HepG2 (cell line): Measurements from ENCODE around the gene CIB2. TPM values are rescaled to one million over a fixed set of nuclear protein-coding genes. Genes with fewer than 3 reads are reported as not detected.

Experiments used
- ARNT ChIP-seq: fragments of 450-650 bp; IDR thresholded peaks from 2 replicates; pipeline ENCODE4 v1.6.1; 2017
- DBP ChIP-seq: sonication (generic); formaldehyde crosslinking; IDR thresholded peaks from 2 replicates; pipeline ENCODE4 v1.4.0; 2020; ENCODE audit warnings: missing genetic modification reagents; ENCODE audit errors: not compliant biosample characterization
- GABPB1 ChIP-seq: IDR thresholded peaks from 2 replicates; pipeline ENCODE4 v1.6.1; 2016; ENCODE audit warnings: mild to moderate bottlenecking, missing genetic modification reagents, moderate library complexity, missing compliant biosample characterization
- HNF1B ChIP-seq: sonication (generic); formaldehyde crosslinking; IDR thresholded peaks from 2 replicates; pipeline ENCODE4 v1.5.1; 2020; ENCODE audit warnings: mild to moderate bottlenecking, moderate library complexity, missing genetic modification reagents
- KDM1A ChIP-seq: IDR thresholded peaks from 2 replicates; pipeline ENCODE4 v1.6.1; 2016; ENCODE audit warnings: missing compliant biosample characterization
- KDM2A ChIP-seq: sonication (generic); formaldehyde crosslinking; IDR thresholded peaks from 2 replicates; pipeline ENCODE4 v1.4.0; 2020; ENCODE audit warnings: low read depth, missing genetic modification reagents, borderline replicate concordance
- MEIS1 ChIP-seq: sonication (generic); formaldehyde crosslinking; IDR thresholded peaks from 2 replicates; pipeline ENCODE4 v1.9.0; 2021; ENCODE audit warnings: mild to moderate bottlenecking, missing genetic modification reagents, moderate library complexity, borderline replicate concordance
- PCBP2 ChIP-seq: fragments of 200-400 bp; formaldehyde crosslinking; optimal IDR thresholded peaks from 2 replicates; pipeline ENCODE3; 2018; ENCODE audit warnings: low read length, low read depth; ENCODE audit not compliant: poor library complexity, severe bottlenecking
- RAD21 ChIP-seq: fragments of 450-650 bp; formaldehyde crosslinking; IDR thresholded peaks from 2 replicates; pipeline ENCODE4 v1.5.0; 2020; ENCODE audit warnings: mild to moderate bottlenecking
- REPIN1 ChIP-seq: sonication (generic); formaldehyde crosslinking; IDR thresholded peaks from 2 replicates; pipeline ENCODE4 v1.8.0; 2022; ENCODE audit warnings: missing genetic modification reagents, low read depth, mild to moderate bottlenecking, borderline replicate concordance
- RXRA ChIP-seq: sonication (generic); formaldehyde crosslinking; IDR thresholded peaks from 2 replicates; pipeline ENCODE4 v1.5.1; 2020; ENCODE audit warnings: missing genetic modification reagents
- RXRB ChIP-seq: IDR thresholded peaks from 2 replicates; pipeline ENCODE4 v1.6.1; 2016; ENCODE audit warnings: borderline replicate concordance, missing genetic modification reagents, missing compliant biosample characterization
- SP1 ChIP-seq, 2 experiments: fragments of 450-650 bp in 1 of 2; sonication (generic) in 1 of 2; formaldehyde crosslinking in 1 of 2; IDR thresholded peaks; 2 replicates each; pipeline versions ENCODE4 v1.4.0 to v1.6.1; 2016 to 2020; ENCODE audit warnings: missing genetic modification reagents in 1 of 2
- STAG1 ChIP-seq: sonication (generic); formaldehyde crosslinking; IDR thresholded peaks from 2 replicates; pipeline ENCODE4 v1.4.0; 2020; ENCODE audit warnings: missing genetic modification reagents
- TBX2 ChIP-seq: sonication (generic); formaldehyde crosslinking; IDR thresholded peaks from 2 replicates; pipeline ENCODE4 v1.5.0; 2020; ENCODE audit warnings: missing genetic modification reagents, mild to moderate bottlenecking, borderline replicate concordance
- THAP7 ChIP-seq: sonication (generic); formaldehyde crosslinking; IDR thresholded peaks from 2 replicates; pipeline ENCODE4 v1.8.1; 2023; ENCODE audit warnings: mild to moderate bottlenecking, missing genetic modification reagents
- THAP8 ChIP-seq: sonication (generic); formaldehyde crosslinking; IDR thresholded peaks from 2 replicates; pipeline ENCODE4 v1.5.1; 2020; ENCODE audit warnings: missing genetic modification reagents, mild to moderate bottlenecking, borderline replicate concordance
- ZBTB37 ChIP-seq: sonication (generic); formaldehyde crosslinking; IDR thresholded peaks from 2 replicates; pipeline ENCODE4 v1.4.0; 2020; ENCODE audit warnings: mild to moderate bottlenecking, missing genetic modification reagents
- ZBTB7B ChIP-seq: sonication (generic); formaldehyde crosslinking; IDR thresholded peaks from 2 replicates; pipeline ENCODE4 v1.4.0; 2020; ENCODE audit warnings: missing genetic modification reagents
- ZFY ChIP-seq: sonication (generic); formaldehyde crosslinking; IDR thresholded peaks from 2 replicates; pipeline ENCODE4 v1.4.0; 2020; ENCODE audit warnings: missing genetic modification reagents
- ZNF326 ChIP-seq: sonication (generic); formaldehyde crosslinking; IDR thresholded peaks from 2 replicates; pipeline ENCODE4 v1.4.0; 2020; ENCODE audit warnings: missing genetic modification reagents, borderline replicate concordance
- ZNF775 ChIP-seq: sonication (generic); formaldehyde crosslinking; IDR thresholded peaks from 2 replicates; pipeline ENCODE4 v1.4.0; 2020; ENCODE audit warnings: missing genetic modification reagents, mild to moderate bottlenecking, moderate library complexity, borderline replicate concordance
- ZNF788 ChIP-seq: sonication (generic); formaldehyde crosslinking; IDR thresholded peaks from 2 replicates; pipeline ENCODE4 v1.5.0; 2020; ENCODE audit warnings: mild to moderate bottlenecking, missing genetic modification reagents, borderline replicate concordance
- ZSCAN31 ChIP-seq: sonication (generic); formaldehyde crosslinking; IDR thresholded peaks from 2 replicates; pipeline ENCODE4 v1.5.0; 2020; ENCODE audit warnings: low read depth, mild to moderate bottlenecking, missing genetic modification reagents
- polyA plus RNA-seq, 8 experiments: library from polyadenylated mRNA; depleted of rRNA in 3 of 8; stranded (reverse) in 7 of 8; unstranded in 1 of 8; fragments of >200 nt; fragmentation: Illumina TruSeq in 4 of 8; extraction: Trizol in 4 of 8; gene quantifications; 2 replicates each; pipeline versions ENCODE4 v1.2.1 to v1.2.3, GENCODE V29; 2011 to 2016; ENCODE audit warnings: low read depth in 4 of 8, missing spikeins in 1 of 8, mixed read lengths in 1 of 8; ENCODE audit not compliant: insufficient read depth in 1 of 8
- total RNA-seq, 5 experiments: library from RNA; depleted of rRNA; stranded (reverse); fragments of >200 nt; fragmentation: Illumina TruSeq; extraction: Trizol; gene quantifications; 2 replicates each; pipeline ENCODE4 v1.2.3, GENCODE V29; 2016; ENCODE audit warnings: low read depth in 1 of 5

CIB2 gene
- total and polyA plus RNA-seq, 2 of the 13 experiments (the other 11 are each of a cell fraction or from before 2014, with no cell fraction given) = 1.4 to 1.5 TPM

- no peak for TF ChIP-seq ZNF326 (CRISPR knock-in tag)
- peak; percentile 51; the same call in 1 of the 2 replicates for TF ChIP-seq KDM2A (CRISPR knock-in tag)
- peak; percentile 23; the same call in 1 of the 2 replicates for TF ChIP-seq ZBTB7B (CRISPR knock-in tag)
- TF ChIP-seq ZBTB37 = no peak
- no peak for TF ChIP-seq THAP8 (CRISPR knock-in tag)
- TF ChIP-seq MEIS1 (CRISPR knock-in tag) = 0 out of 2 replicates have a peak, but pooled peaks have one; percentile 47
- no peak for TF ChIP-seq ARNT
- TF ChIP-seq RXRA (CRISPR knock-in tag) = no peak
- TF ChIP-seq ZFY (CRISPR knock-in tag) = peak; percentile 23; the same call in 1 of the 2 replicates
- TF ChIP-seq THAP7 (CRISPR knock-in tag) = peak; percentile 29; the same call in 1 of the 2 replicates
- TF ChIP-seq STAG1 (CRISPR knock-in tag) = peak; percentile 96
- peak; percentile 67; the same call in 1 of the 2 replicates for TF ChIP-seq REPIN1 (CRISPR knock-in tag)
- peak; percentile 50; the same call in 1 of the 2 replicates for TF ChIP-seq HNF1B (CRISPR knock-in tag)
- TF ChIP-seq TBX2 = peak; percentile 49
- TF ChIP-seq ZNF788 (CRISPR knock-in tag) = peak; percentile 40; the same call in 1 of the 2 replicates
- TF ChIP-seq RAD21 (CRISPR knock-in tag) = peak; percentile 97
- TF ChIP-seq DBP (CRISPR knock-in tag) = no peak
- TF ChIP-seq PCBP2 = no peak
- TF ChIP-seq GABPB1 (CRISPR knock-in tag) = peak; percentile 18; the same call in 1 of the 2 replicates
- TF ChIP-seq KDM1A (CRISPR knock-in tag) = no peak
- TF ChIP-seq SP1 (IDR thresholded peaks at IDR 0.05) = no peak
- peak; percentile 47 for TF ChIP-seq SP1 (CRISPR knock-in tag; IDR thresholded peaks at IDR 0.05)
- TF ChIP-seq RXRB (CRISPR knock-in tag) = peak; percentile 12; the same call in 1 of the 2 replicates
- TF ChIP-seq ZSCAN31 (CRISPR knock-in tag) = 0 out of 2 replicates have a peak, but pooled peaks have one; percentile 42
- 0 out of 2 replicates have a peak, but pooled peaks have one; percentile 61 for TF ChIP-seq ZNF775 (CRISPR knock-in tag)
These were observed 22.8 kb downstream of the CIB2 start (continued) for GRCh38 chr15:78108300-78109084.
